GM12873 (cell line): ENCODE measurements around the gene GP1BA.

Source experiments
- TF ChIP-seq, protein P1 (sequence below): IDR thresholded peaks from 2 replicates; pipeline ENCODE4 v1.5.1; 2012; ENCODE audit warnings: low read depth, mild to moderate bottlenecking, moderate library complexity, low read length, control low read depth; ENCODE audit not compliant: insufficient read depth; ENCODE audit errors: missing control alignments

The GP1BA gene

DNA sequence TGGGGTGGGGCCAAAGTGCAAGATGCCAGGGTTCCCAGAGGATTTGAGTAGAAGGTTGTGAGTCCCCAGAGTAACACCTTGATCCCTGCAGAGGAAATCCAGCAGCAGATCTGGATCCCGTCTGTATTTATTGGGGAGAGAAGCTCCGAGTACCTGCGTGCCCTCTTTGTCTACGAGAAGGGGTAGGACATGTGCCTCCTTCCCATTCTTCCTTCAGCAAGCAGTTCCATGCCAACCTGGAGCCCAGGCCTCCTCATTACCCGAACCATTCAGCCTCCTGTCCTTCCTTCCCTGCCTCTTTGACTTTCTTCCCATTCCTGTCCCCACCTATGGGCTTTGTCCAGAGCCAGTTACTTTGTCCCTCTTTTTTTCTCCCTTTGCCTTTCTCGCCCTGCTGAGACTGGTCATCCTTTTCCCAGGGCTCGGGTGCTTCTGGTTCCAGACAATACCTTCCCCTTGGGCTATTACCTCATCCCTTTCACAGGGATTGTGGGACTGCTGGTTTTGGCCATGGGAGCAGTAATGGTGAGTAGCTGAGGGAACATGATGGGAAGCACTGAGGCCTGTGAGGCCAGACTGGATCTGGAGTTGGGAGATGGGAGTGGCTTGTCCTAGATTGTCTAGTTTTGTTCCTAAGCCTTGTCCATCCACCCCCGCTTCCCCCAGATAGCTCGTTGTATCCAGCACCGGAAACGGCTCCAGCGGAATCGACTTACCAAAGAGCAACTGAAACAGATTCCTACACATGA, 10.9 kb downstream of the GP1BA start:
- TF ChIP-seq, protein P1, sequence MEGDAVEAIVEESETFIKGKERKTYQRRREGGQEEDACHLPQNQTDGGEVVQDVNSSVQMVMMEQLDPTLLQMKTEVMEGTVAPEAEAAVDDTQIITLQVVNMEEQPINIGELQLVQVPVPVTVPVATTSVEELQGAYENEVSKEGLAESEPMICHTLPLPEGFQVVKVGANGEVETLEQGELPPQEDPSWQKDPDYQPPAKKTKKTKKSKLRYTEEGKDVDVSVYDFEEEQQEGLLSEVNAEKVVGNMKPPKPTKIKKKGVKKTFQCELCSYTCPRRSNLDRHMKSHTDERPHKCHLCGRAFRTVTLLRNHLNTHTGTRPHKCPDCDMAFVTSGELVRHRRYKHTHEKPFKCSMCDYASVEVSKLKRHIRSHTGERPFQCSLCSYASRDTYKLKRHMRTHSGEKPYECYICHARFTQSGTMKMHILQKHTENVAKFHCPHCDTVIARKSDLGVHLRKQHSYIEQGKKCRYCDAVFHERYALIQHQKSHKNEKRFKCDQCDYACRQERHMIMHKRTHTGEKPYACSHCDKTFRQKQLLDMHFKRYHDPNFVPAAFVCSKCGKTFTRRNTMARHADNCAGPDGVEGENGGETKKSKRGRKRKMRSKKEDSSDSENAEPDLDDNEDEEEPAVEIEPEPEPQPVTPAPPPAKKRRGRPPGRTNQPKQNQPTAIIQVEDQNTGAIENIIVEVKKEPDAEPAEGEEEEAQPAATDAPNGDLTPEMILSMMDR, result no peak

GRCh38 chr17:4944163-4944553, 12.1 kb downstream of the GP1BA start:
- TF ChIP-seq, protein P1, result no peak

- TF ChIP-seq, protein P1, result no peak
Observed at GRCh38 chr17:4944554-4945175, 12.6 kb downstream of the GP1BA start.

DNA sequence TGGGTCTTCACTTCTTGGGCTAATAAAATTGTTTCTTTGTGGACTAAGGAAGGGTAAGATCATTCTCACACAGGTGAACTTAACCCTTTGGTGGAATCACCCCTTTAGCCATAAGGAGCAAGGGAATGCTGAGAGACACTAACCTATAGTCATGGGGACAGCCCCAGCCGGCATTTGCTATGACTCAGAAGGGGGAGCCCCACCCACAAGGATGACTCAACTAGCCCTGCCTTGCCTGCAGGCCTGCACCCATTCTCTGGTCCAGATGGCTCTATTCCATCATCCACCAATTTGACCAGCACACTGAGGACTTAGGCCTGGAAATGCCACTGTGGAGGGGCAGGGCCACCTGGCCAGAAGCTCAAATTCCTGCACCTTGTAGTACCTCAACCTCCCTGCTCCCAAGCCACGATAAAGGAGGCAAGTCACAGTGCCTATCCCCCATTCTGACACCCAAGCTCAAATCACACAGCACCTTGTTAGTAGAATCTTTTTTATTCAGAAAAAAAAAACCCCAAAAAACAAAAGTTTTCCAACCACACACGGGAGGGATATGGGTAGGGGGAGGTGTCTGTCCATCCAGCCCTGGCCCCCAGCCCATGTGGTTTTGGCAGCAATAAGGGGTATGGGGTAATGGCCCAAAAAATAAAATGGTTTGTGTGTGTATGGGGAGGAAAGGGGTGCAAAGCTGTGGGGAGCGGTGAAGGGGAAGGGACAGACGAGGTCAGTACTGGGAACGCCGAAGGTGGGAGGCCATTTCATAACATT, 13.3 kb downstream of the GP1BA start:
- TF ChIP-seq, protein P1, result no peak

GRCh38 chr17:4945944-4946280, 13.8 kb downstream of the GP1BA start:
- TF ChIP-seq, protein P1, result no peak

DNA sequence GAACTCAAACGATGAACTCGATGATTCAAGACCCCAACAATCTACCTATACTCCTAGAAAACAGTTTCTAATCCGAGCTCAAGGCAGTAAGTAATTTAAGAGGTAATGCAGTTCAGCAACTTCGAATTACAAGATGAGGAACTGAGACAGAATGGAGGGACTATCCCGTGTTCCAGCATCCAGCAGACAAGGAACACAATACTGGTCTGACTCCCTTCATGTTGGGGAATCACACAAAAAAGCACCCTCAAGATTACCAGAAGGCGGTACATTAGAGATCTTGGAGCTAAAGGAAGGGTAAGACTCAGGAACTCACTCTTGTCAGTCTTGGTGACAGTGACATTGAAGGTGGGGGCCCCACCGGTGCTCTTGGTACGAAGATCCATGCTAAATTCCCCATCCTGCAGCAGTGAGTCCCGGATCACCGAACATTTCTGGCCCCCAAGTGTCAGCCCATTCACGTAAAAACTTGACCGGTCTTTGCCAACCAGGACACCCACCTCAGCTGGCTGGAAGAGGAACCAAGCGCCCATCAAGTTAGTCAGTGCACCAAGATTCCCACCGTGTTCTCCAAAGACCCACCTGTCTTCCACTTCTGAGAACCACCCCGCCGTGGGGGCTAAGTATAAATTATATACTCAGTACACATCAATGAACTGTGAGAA, 14.4 kb downstream of the GP1BA start:
- TF ChIP-seq, protein P1, result no peak

GRCh38 chr17:4947010-4947410, 14.9 kb downstream of the GP1BA start:
- TF ChIP-seq, protein P1, result no peak
